Activated CD8-positive, alpha-beta memory T cell treated with anti-CD3 and anti-CD28 coated beads, Interleukin-2, amount 50 U/mL, for 24 hours (primary cell): ENCODE data around the gene LAMB2.

Experiments used
- DNase-seq: peaks from one replicate; pipeline ENCODE4 v3.0.0-alpha.2; 2020; ENCODE audit errors: extremely low read depth

LAMB2 gene

GRCh38 chr3:49161808-49162530 lies 29.1 kb upstream of the LAMB2 start:
- DNase-seq, result no peak

GRCh38 chr3:49161197-49161596 lies 28.3 kb upstream of the LAMB2 start:
- DNase-seq, result no peak

GRCh38 chr3:49158792-49159191 lies 25.9 kb upstream of the LAMB2 start:
- no peak for DNase-seq

- peak; percentile 28 for DNase-seq
Measured at GRCh38 chr3:49158103-49158709, 25.4 kb upstream of the LAMB2 start.

GRCh38 chr3:49157289-49157688 lies 24.4 kb upstream of the LAMB2 start:
- no peak for DNase-seq

- DNase-seq, result no peak
Measured at GRCh38 chr3:49153349-49153912, 20.6 kb upstream of the LAMB2 start.

- no peak for DNase-seq
Measured at GRCh38 chr3:49151610-49152009, 18.8 kb upstream of the LAMB2 start.

GRCh38 chr3:49148159-49148558 lies 15.3 kb upstream of the LAMB2 start:
- DNase-seq, result no peak

GRCh38 chr3:49140080-49140479 lies 7.2 kb upstream of the LAMB2 start:
- no peak for DNase-seq

GRCh38 chr3:49135499-49135898 lies 2.6 kb upstream of the LAMB2 start:
- DNase-seq, result no peak

- no peak for DNase-seq
Measured at GRCh38 chr3:49134471-49135265, 1.8 kb upstream of the LAMB2 start.

GRCh38 chr3:49133226-49133951 lies 539 bp upstream of the LAMB2 start:
- no peak for DNase-seq

GRCh38 chr3:49132073-49132436 lies 795 bp downstream of the LAMB2 start:
- DNase-seq, result no peak

- DNase-seq, result no peak
Measured at GRCh38 chr3:49131576-49131975, 1.3 kb downstream of the LAMB2 start.

- DNase-seq, result no peak
Measured at GRCh38 chr3:49131040-49131439, 1.8 kb downstream of the LAMB2 start.

- no peak for DNase-seq
Measured at GRCh38 chr3:49124991-49125670, 7.7 kb downstream of the LAMB2 start.

GRCh38 chr3:49124203-49124602 lies 8.6 kb downstream of the LAMB2 start:
- DNase-seq, result no peak

GRCh38 chr3:49123687-49124086 lies 9.2 kb downstream of the LAMB2 start:
- DNase-seq, result no peak

- no peak for DNase-seq
Measured at GRCh38 chr3:49122886-49123545, 9.8 kb downstream of the LAMB2 start.

- no peak for DNase-seq
Measured at GRCh38 chr3:49122451-49122850, 10.4 kb downstream of the LAMB2 start.

GRCh38 chr3:49122022-49122421 lies 10.8 kb downstream of the LAMB2 start:
- DNase-seq, result no peak
